Measurements from ENCODE around the gene IL24.

The IL24 gene

GRCh38 chr1:206892351-206892984, 4.8 kb upstream of the IL24 start:
- TF ChIP-seq CTCF (conservative IDR thresholded peaks at IDR 0.05): no peak
- TF ChIP-seq ZFX (IDR thresholded peaks at IDR 0.05): no peak
- H3K27ac ChIP-seq: no peak overlapping the region

GRCh38 chr1:206893380-206893779, 3.9 kb upstream of the IL24 start:
- H3K27ac ChIP-seq: no peak overlapping the region
- TF ChIP-seq ZFX (IDR thresholded peaks at IDR 0.05) (no peak), CTCF (conservative IDR thresholded peaks at IDR 0.05) (no peak)

- TF ChIP-seq ZFX (IDR thresholded peaks at IDR 0.05): no peak
- no peak for TF ChIP-seq CTCF (conservative IDR thresholded peaks at IDR 0.05)
- peak overlapping the region; percentile 74 for H3K27ac ChIP-seq
These were observed 1.9 kb upstream of the IL24 start for GRCh38 chr1:206895325-206895724.

GRCh38 chr1:206895837-206896242, 1.4 kb upstream of the IL24 start:
- TF ChIP-seq ZFX (IDR thresholded peaks at IDR 0.05): no peak
- TF ChIP-seq CTCF (conservative IDR thresholded peaks at IDR 0.05): no peak
- H3K27ac ChIP-seq: peak overlapping the region; percentile 74

- peak overlapping the region; percentile 74 for H3K27ac ChIP-seq
- TF ChIP-seq CTCF (conservative IDR thresholded peaks at IDR 0.05): no peak
- TF ChIP-seq ZFX (IDR thresholded peaks at IDR 0.05): no peak
These were observed 982 bp upstream of the IL24 start for GRCh38 chr1:206896261-206896660.

GRCh38 chr1:206898089-206898914, 1.1 kb downstream of the IL24 start:
- TF ChIP-seq ZFX (IDR thresholded peaks at IDR 0.05) (no peak), CTCF (conservative IDR thresholded peaks at IDR 0.05) (no peak)
- H3K27ac ChIP-seq: no peak overlapping the region

- TF ChIP-seq ZFX (IDR thresholded peaks at IDR 0.05): no peak
- TF ChIP-seq CTCF (conservative IDR thresholded peaks at IDR 0.05): no peak
- no peak overlapping the region for H3K27ac ChIP-seq
These were observed 1.7 kb downstream of the IL24 start for GRCh38 chr1:206898915-206899431.
